HG03575 (cell line): Measurements from ENCODE around the gene NUP62CL.
A peak's percentile ranks its signal among the peaks of the same experiment; 100 is the strongest.
"Not testable (repeated sequence)": the region's sequence is repeated elsewhere in the genome, so short reads cannot be mapped to it uniquely, and the experiment has no call there.

Experiments
- ATAC-seq: cut with Tn5 transposase; IDR thresholded peaks from one replicate; pipeline ENCODE4 v1.9.1; 2021; ENCODE audit not compliant: unreplicated experiment, insufficient number of reproducible peaks, low FRiP score; ENCODE audit errors: extremely low read depth

NUP62CL gene

GRCh38 chrX:107155621-107156430, 50.4 kb downstream of the NUP62CL start:
- ATAC-seq = not testable (repeated sequence)

- no peak for ATAC-seq
These were observed 51.2 kb downstream of the NUP62CL start for GRCh38 chrX:107154787-107155620.

GRCh38 chrX:107153005-107153404, 53.2 kb downstream of the NUP62CL start:
- no peak for ATAC-seq

GRCh38 chrX:107146670-107147069, 59.6 kb downstream of the NUP62CL start:
- no peak for ATAC-seq

GRCh38 chrX:107135965-107136307, 70.3 kb downstream of the NUP62CL start:
- no peak for ATAC-seq

- ATAC-seq = no peak
These were observed 70.9 kb downstream of the NUP62CL start for GRCh38 chrX:107135049-107135964.

GRCh38 chrX:107123750-107124149, 82.5 kb downstream of the NUP62CL start:
- no peak for ATAC-seq

- no peak for ATAC-seq
These were observed 87.0 kb downstream of the NUP62CL start for GRCh38 chrX:107119283-107119682.

- peak; percentile 99 for ATAC-seq
These were observed 87.7 kb downstream of the NUP62CL start, which contains the start of gene RBM41 for GRCh38 chrX:107118322-107119147. TSS of gene RBM41 (minus strand) at chrX:107118822. CDS start at chrX:107118773, 49 bp downstream.

GRCh38 chrX:107117993-107118321, 88.3 kb downstream of the NUP62CL start:
- no peak for ATAC-seq

GRCh38 chrX:107107459-107107858, 98.8 kb downstream of the NUP62CL start:
- ATAC-seq = no peak

GRCh38 chrX:107102980-107103379, 103.3 kb downstream of the NUP62CL start:
- no peak for ATAC-seq

- ATAC-seq = no peak
These were observed 130.1 kb downstream of the NUP62CL start for GRCh38 chrX:107076158-107076557.
